ENCODE data around the gene PLB1. TPM values are rescaled to one million over a fixed set of nuclear protein-coding genes. Genes with fewer than 3 reads are reported as not detected.

PLB1 gene
- polyA plus RNA-seq, 1 donor from 2014 or later: 2.8 TPM

DNA sequence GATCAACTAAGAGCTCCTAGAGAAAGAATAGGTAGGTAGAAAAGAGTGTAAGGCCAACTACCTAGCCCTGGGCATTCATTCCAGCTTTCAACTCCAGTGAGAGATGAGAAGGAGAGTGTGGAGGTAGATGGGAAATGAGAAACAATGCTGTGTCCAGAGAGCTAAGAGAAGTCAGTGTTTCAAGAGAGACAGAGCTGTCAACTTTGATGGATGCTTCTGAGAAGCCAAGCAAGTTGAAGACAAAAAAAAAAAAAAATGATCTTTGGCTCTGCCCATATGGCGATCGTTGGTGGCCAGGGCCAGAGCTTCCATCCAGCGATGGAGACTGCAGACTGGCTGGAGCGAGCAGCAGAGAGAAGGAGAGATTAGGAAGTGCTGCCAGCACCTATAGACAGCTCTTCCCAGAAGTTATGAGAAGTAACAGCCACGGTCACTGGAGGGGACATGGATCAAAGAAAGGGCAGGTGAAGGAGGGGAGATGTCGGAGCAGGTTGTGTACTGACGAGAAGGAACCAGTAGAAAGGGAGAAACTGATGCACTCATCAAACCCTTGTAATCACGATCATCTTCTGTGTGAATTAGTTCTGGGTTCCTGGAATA, 143.3 kb downstream of the PLB1 start:
- Histone ChIP-seq H3F3A (ENCODE audit: insufficient read depth, low read length, poor library complexity, severe bottlenecking) (no peaks in the 10 kb centered on the region), H3K4me2 (ENCODE audit: low read length) (no peak overlapping the region), H3K9me2 (ENCODE audit: insufficient read depth, low read length) (no peaks in the 10 kb centered on the region), H3K27ac (ENCODE audit: low read length) (no peak overlapping the region), H3K79me2 (replicated peaks; ENCODE audit: insufficient read depth, low read length) (no peaks in the 10 kb centered on the region), H3K36me3 (ENCODE audit: insufficient read depth, low read length) (no peaks in the 10 kb centered on the region), H3K9me3 (ENCODE audit: low read length) (no peaks in the 10 kb centered on the region), H2AFZ (ENCODE audit: low read depth, low read length) (no peak overlapping the region), H3K27me3 (ENCODE audit: insufficient read depth, low read depth, low read length) (no peaks in the 10 kb centered on the region), H4K20me1 (ENCODE audit: insufficient read depth) (no peaks in the 10 kb centered on the region), H3K4me3 (ENCODE audit: low read length) (no peak overlapping the region), H3K9ac (ENCODE audit: low read length) (no peak overlapping the region)
- TF ChIP-seq, protein P1, sequence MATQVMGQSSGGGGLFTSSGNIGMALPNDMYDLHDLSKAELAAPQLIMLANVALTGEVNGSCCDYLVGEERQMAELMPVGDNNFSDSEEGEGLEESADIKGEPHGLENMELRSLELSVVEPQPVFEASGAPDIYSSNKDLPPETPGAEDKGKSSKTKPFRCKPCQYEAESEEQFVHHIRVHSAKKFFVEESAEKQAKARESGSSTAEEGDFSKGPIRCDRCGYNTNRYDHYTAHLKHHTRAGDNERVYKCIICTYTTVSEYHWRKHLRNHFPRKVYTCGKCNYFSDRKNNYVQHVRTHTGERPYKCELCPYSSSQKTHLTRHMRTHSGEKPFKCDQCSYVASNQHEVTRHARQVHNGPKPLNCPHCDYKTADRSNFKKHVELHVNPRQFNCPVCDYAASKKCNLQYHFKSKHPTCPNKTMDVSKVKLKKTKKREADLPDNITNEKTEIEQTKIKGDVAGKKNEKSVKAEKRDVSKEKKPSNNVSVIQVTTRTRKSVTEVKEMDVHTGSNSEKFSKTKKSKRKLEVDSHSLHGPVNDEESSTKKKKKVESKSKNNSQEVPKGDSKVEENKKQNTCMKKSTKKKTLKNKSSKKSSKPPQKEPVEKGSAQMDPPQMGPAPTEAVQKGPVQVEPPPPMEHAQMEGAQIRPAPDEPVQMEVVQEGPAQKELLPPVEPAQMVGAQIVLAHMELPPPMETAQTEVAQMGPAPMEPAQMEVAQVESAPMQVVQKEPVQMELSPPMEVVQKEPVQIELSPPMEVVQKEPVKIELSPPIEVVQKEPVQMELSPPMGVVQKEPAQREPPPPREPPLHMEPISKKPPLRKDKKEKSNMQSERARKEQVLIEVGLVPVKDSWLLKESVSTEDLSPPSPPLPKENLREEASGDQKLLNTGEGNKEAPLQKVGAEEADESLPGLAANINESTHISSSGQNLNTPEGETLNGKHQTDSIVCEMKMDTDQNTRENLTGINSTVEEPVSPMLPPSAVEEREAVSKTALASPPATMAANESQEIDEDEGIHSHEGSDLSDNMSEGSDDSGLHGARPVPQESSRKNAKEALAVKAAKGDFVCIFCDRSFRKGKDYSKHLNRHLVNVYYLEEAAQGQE (IDR thresholded peaks at IDR 0.05; ENCODE audit: borderline replicate concordance): no peak
- TF ChIP-seq EZH2 (IDR thresholded peaks at IDR 0.05; ENCODE audit: borderline replicate concordance, insufficient read depth, low read length, poor library complexity, severe bottlenecking): no peak
- TF ChIP-seq POLR2AphosphoS5 (IDR thresholded peaks at IDR 0.05): no peak
- no peak for TF ChIP-seq RAD21 (conservative IDR thresholded peaks at IDR 0.05)
- TF ChIP-seq EP300 (conservative IDR thresholded peaks at IDR 0.05; ENCODE audit: poor library complexity, severe bottlenecking): no peak
- TF ChIP-seq MXI1 (conservative IDR thresholded peaks at IDR 0.05; ENCODE audit: poor library complexity, severe bottlenecking): no peak
- TF ChIP-seq, protein P2, sequence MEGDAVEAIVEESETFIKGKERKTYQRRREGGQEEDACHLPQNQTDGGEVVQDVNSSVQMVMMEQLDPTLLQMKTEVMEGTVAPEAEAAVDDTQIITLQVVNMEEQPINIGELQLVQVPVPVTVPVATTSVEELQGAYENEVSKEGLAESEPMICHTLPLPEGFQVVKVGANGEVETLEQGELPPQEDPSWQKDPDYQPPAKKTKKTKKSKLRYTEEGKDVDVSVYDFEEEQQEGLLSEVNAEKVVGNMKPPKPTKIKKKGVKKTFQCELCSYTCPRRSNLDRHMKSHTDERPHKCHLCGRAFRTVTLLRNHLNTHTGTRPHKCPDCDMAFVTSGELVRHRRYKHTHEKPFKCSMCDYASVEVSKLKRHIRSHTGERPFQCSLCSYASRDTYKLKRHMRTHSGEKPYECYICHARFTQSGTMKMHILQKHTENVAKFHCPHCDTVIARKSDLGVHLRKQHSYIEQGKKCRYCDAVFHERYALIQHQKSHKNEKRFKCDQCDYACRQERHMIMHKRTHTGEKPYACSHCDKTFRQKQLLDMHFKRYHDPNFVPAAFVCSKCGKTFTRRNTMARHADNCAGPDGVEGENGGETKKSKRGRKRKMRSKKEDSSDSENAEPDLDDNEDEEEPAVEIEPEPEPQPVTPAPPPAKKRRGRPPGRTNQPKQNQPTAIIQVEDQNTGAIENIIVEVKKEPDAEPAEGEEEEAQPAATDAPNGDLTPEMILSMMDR (IDR thresholded peaks at IDR 0.05; ENCODE audit: poor library complexity, severe bottlenecking): no peak
- no peak for TF ChIP-seq SMC3 (conservative IDR thresholded peaks at IDR 0.05; ENCODE audit: poor library complexity)
- no peak for TF ChIP-seq TAF1 (IDR thresholded peaks at IDR 0.05; ENCODE audit: low read depth)

DNA sequence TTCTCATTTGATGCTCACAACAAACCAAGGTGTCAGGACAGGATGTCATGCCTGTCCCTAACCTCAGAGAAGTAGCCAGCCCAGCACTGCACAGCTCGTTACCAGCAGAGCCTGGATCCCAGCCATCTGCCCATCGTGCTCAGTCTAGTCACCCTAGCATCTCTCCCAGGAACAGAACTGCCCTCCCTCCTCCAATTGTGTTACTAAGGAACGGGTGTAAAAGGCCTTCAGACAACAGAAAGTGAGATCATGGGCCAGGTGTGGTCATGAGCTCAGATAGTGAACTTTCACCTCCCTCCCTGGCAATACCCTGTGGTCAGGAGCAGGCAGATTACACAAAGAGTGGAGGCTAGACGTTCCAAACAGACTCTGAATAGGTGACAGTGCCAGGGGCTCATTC, 144.0 kb downstream of the PLB1 start:
- H3K9me2 ChIP-seq (ENCODE audit: insufficient read depth, low read length): no peaks in the 10 kb centered on the region
- no peaks in the 10 kb centered on the region for H3K9me3 ChIP-seq (ENCODE audit: low read length)
- no peak overlapping the region for H3K4me2 ChIP-seq (ENCODE audit: low read length)
- no peaks in the 10 kb centered on the region for H3K27me3 ChIP-seq (ENCODE audit: insufficient read depth, low read depth, low read length)
- no peaks in the 10 kb centered on the region for H3K36me3 ChIP-seq (ENCODE audit: insufficient read depth, low read length)
- no peak overlapping the region for H3K27ac ChIP-seq (ENCODE audit: low read length)
- TF ChIP-seq RAD21 (conservative IDR thresholded peaks at IDR 0.05) (no peak), EZH2 (IDR thresholded peaks at IDR 0.05; ENCODE audit: borderline replicate concordance, insufficient read depth, low read length, poor library complexity, severe bottlenecking) (no peak), SMC3 (conservative IDR thresholded peaks at IDR 0.05; ENCODE audit: poor library complexity) (no peak), TAF1 (IDR thresholded peaks at IDR 0.05; ENCODE audit: low read depth) (no peak), EP300 (conservative IDR thresholded peaks at IDR 0.05; ENCODE audit: poor library complexity, severe bottlenecking) (no peak), POLR2AphosphoS5 (IDR thresholded peaks at IDR 0.05) (no peak), MXI1 (conservative IDR thresholded peaks at IDR 0.05; ENCODE audit: poor library complexity, severe bottlenecking) (no peak)
- TF ChIP-seq, protein P1 (IDR thresholded peaks at IDR 0.05; ENCODE audit: borderline replicate concordance): no peak
- TF ChIP-seq, protein P2 (IDR thresholded peaks at IDR 0.05; ENCODE audit: poor library complexity, severe bottlenecking): no peak
- H4K20me1 ChIP-seq (ENCODE audit: insufficient read depth): no peaks in the 10 kb centered on the region
- no peak overlapping the region for H2AFZ ChIP-seq (ENCODE audit: low read depth, low read length)
- H3K4me3 ChIP-seq (ENCODE audit: low read length): no peak overlapping the region
- no peaks in the 10 kb centered on the region for H3F3A ChIP-seq (ENCODE audit: insufficient read depth, low read length, poor library complexity, severe bottlenecking)
- no peak overlapping the region for H3K9ac ChIP-seq (ENCODE audit: low read length)
- H3K79me2 ChIP-seq (replicated peaks; ENCODE audit: insufficient read depth, low read length): no peaks in the 10 kb centered on the region

Measured in neural cell (in vitro differentiated cells).